Vagina (tissue), 2 donors: ENCODE data around the gene RANBP3L.

Experiments used
- CTCF ChIP-seq, 3 experiments: fragments of 450-650 bp in 2 of 3; fragments of 200-600 bp in 1 of 3; sonication (generic) in 1 of 3; IDR thresholded peaks; one replicate each; pipeline ENCODE4 v1.5.1; 2017 to 2019; ENCODE audit warnings: antibody characterized with exemption in 3 of 3, mild to moderate bottlenecking in 2 of 3, moderate library complexity in 2 of 3
- POLR2A ChIP-seq, 2 donors: fragments of 450-650 bp; IDR thresholded peaks; one replicate each; pipeline ENCODE4 v1.6.1; 2017; ENCODE audit warnings: antibody characterized with exemption in 2 of 2, mild to moderate bottlenecking in 2 of 2, moderate library complexity in 2 of 2
- POLR2AphosphoS5 ChIP-seq, 2 donors: sonication (generic); formaldehyde crosslinking; IDR thresholded peaks; one replicate each; pipeline ENCODE4 v1.9.0; 2017; ENCODE audit warnings: antibody characterized with exemption in 2 of 2, mild to moderate bottlenecking in 2 of 2, low read depth in 1 of 2; ENCODE audit not compliant: insufficient read depth in 1 of 2

- TF ChIP-seq POLR2AphosphoS5 (IDR thresholded peaks at IDR 0.05; ENCODE audit: insufficient read depth in 1 of 2, low read depth in 1 of 2) (no peak), CTCF (IDR thresholded peaks at IDR 0.05) (no peak), POLR2A (IDR thresholded peaks at IDR 0.05) (no peak)
Observed at GRCh38 chr5:36200513-36200912, 101.2 kb downstream of the RANBP3L start.
